ENCODE results near the gene C2orf81.

Gene C2orf81

GRCh38 chr2:74374509-74375205, 46.8 kb downstream of the C2orf81 start:
- Mint-ChIP-seq H3K36me3 (ENCODE audit: low read depth) (peaks cover 66% of the 10 kb centered on the region), H3K4me3 (no peak overlapping the region), H3K27me3 (no peaks in the 10 kb centered on the region), H3K9me3 (no peaks in the 10 kb centered on the region), H3K4me1 (ENCODE audit: low read depth) (peaks cover 8% of the 10 kb centered on the region), H3K27ac (no peak overlapping the region)
- no peak for DNase-seq

DNA sequence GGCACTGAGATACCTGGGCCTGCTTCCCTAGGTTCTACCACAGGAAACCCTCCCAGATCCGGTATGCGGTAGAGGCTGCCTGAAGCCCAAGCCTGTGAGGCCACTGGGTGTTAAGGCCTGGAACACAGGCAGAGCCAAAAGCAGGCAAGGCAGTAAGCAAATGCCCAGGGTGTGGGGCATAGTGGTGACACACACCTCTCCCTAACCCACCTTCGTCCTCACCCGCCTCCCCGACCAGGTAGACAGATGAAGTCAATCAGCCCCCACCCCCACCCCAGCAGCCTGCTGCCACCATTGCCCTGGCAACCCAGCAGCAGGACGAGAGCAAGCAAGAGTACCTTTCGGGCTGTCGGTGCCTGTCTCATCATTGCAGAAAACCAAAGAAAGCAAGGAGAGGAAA, 47.4 kb downstream of the C2orf81 start:
- DNase-seq = no peak
- Mint-ChIP-seq H3K27ac (no peak overlapping the region), H3K36me3 (ENCODE audit: low read depth) (peaks cover 72% of the 10 kb centered on the region), H3K27me3 (no peaks in the 10 kb centered on the region), H3K4me1 (ENCODE audit: low read depth) (peaks cover 4% of the 10 kb centered on the region), H3K4me3 (no peak overlapping the region), H3K9me3 (no peaks in the 10 kb centered on the region)

- H3K36me3 Mint-ChIP-seq (ENCODE audit: low read depth) = peaks cover 73% of the 10 kb centered on the region
- H3K27ac Mint-ChIP-seq = no peak overlapping the region
- H3K27me3 Mint-ChIP-seq = no peaks in the 10 kb centered on the region
- H3K4me1 Mint-ChIP-seq (ENCODE audit: low read depth) = no peaks in the 10 kb centered on the region
- H3K4me3 Mint-ChIP-seq = no peak overlapping the region
- H3K9me3 Mint-ChIP-seq = no peaks in the 10 kb centered on the region
- DNase-seq = no peak
These were observed 48.2 kb downstream of the C2orf81 start for GRCh38 chr2:74373221-74373676.

- Mint-ChIP-seq H3K27ac (no peak overlapping the region), H3K4me1 (ENCODE audit: low read depth) (no peaks in the 10 kb centered on the region), H3K27me3 (no peaks in the 10 kb centered on the region), H3K9me3 (no peaks in the 10 kb centered on the region), H3K4me3 (no peak overlapping the region), H3K36me3 (ENCODE audit: low read depth) (peaks cover 74% of the 10 kb centered on the region)
- DNase-seq = no peak
These were observed 48.7 kb downstream of the C2orf81 start for GRCh38 chr2:74372674-74373073.

DNA sequence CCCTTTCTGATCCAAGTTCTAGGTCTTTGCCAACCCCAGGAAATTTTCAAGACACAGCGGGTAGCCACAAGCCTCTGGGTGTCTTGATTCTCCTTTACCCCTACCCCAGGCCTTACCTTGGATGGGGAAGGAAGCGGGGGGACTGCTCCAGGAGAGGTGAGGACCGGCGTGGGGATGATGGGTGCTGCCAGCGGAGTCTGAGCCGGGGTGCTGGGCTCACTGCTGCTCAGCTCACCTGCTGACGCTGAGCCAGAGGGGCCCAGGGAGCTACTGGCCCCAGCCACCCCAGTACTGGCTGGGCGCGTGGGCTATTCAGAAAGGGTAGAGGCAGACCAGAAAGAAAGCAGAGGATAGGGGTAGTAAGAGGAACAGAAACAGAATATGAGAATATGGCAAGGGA, 50.0 kb downstream of the C2orf81 start:
- no peaks in the 10 kb centered on the region for H3K27me3 Mint-ChIP-seq
- DNase-seq = no peak
- H3K4me3 Mint-ChIP-seq = no peak overlapping the region
- H3K4me1 Mint-ChIP-seq (ENCODE audit: low read depth) = no peaks in the 10 kb centered on the region
- no peak overlapping the region for H3K27ac Mint-ChIP-seq
- H3K36me3 Mint-ChIP-seq (ENCODE audit: low read depth) = peaks cover 74% of the 10 kb centered on the region
- H3K9me3 Mint-ChIP-seq = no peaks in the 10 kb centered on the region

DNA sequence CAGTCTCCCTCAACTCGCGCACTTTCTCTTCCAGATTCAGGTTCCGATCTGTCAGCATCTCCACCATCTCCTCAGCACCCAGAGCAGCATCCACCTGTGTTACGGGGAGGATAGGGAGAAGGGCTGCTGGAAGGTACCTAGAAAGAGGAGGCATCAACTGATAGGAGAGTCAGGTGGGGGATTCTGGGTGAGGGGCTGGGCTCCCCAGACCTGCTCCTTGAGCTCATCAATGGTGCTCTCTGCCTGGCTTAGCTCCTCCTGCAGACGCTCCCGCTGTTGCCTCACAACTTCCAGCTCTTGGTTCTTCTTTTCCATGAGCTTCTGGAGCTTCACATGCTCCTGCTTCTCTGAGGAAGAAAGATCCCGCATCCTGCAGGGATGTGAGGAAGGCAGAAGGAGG, 51.4 kb downstream of the C2orf81 start:
- H3K4me1 Mint-ChIP-seq (ENCODE audit: low read depth) = no peaks in the 10 kb centered on the region
- no peak overlapping the region for H3K4me3 Mint-ChIP-seq
- DNase-seq = no peak
- H3K9me3 Mint-ChIP-seq = no peaks in the 10 kb centered on the region
- peaks cover 76% of the 10 kb centered on the region for H3K36me3 Mint-ChIP-seq (ENCODE audit: low read depth)
- no peak overlapping the region for H3K27ac Mint-ChIP-seq
- H3K27me3 Mint-ChIP-seq = no peaks in the 10 kb centered on the region

GRCh38 chr2:74368499-74368898, 52.9 kb downstream of the C2orf81 start:
- Mint-ChIP-seq H3K36me3 (ENCODE audit: low read depth) (peaks cover 88% of the 10 kb centered on the region), H3K27ac (no peak overlapping the region)

GRCh38 chr2:74367789-74368188, 53.6 kb downstream of the C2orf81 start:
- Mint-ChIP-seq H3K36me3 (ENCODE audit: low read depth) (peaks cover 95% of the 10 kb centered on the region), H3K27me3 (no peaks in the 10 kb centered on the region), H3K27ac (no peak overlapping the region), H3K4me3 (no peak overlapping the region), H3K4me1 (ENCODE audit: low read depth) (no peaks in the 10 kb centered on the region), H3K9me3 (no peaks in the 10 kb centered on the region)
- DNase-seq = no peak

More at GRCh38 chr2:74368499-74368898, 52.9 kb downstream of the C2orf81 start:
- Mint-ChIP-seq H3K4me3 (no peak overlapping the region), H3K27me3 (no peaks in the 10 kb centered on the region), H3K4me1 (ENCODE audit: low read depth) (no peaks in the 10 kb centered on the region), H3K9me3 (no peaks in the 10 kb centered on the region)
- no peak for DNase-seq

DNA sequence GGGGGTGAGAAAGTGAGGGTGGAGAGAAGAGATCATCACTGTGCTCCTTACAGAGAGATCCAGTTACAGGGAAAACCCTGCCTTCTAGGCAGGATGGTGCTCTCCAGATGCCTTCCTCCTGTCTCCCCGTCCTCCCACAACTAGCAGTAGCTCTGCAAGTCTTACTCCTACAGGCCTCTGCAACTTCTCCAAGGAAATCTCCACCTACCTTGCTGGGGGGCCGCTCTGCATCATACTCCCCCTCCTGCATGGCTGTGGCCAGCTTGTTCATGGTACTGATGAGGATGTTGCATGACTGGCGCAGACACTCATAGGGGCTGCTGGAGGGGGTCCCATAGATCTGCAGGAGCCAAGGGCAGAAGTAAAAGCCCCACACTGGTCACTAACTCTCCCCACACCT, 55.4 kb downstream of the C2orf81 start:
- Mint-ChIP-seq H3K27ac (peak overlapping the region; percentile 0), H3K4me1 (ENCODE audit: low read depth) (no peaks in the 10 kb centered on the region), H3K36me3 (ENCODE audit: low read depth) (peaks cover 99% of the 10 kb centered on the region), H3K4me3 (no peak overlapping the region), H3K27me3 (no peaks in the 10 kb centered on the region), H3K9me3 (no peaks in the 10 kb centered on the region)
- no peak for DNase-seq

GRCh38 chr2:74364533-74365505, 56.6 kb downstream of the C2orf81 start:
- H3K27ac Mint-ChIP-seq = peak overlapping the region; percentile 0
- no peaks in the 10 kb centered on the region for H3K9me3 Mint-ChIP-seq
- no peaks in the 10 kb centered on the region for H3K4me1 Mint-ChIP-seq (ENCODE audit: low read depth)
- H3K27me3 Mint-ChIP-seq = no peaks in the 10 kb centered on the region
- peaks cover 99% of the 10 kb centered on the region for H3K36me3 Mint-ChIP-seq (ENCODE audit: low read depth)
- DNase-seq = no peak
- H3K4me3 Mint-ChIP-seq = no peak overlapping the region

All from activated T-cell treated with anti-CD3 and anti-CD28 coated beads, Interleukin-2, amount 50 U/mL, for 24 hours (primary cell).